NCI-H1694 (cell line): Measurements from ENCODE around the gene NFX1.
"Not testable (repeated sequence)": the region's sequence is repeated elsewhere in the genome, so short reads cannot be mapped to it uniquely, and the experiment has no call there.

Source experiments
- DNase-seq: peaks from one replicate; lab custom pipeline; 2025; lab: John Stamatoyannopoulos, UW

NFX1 gene

GRCh38 chr9:33310748-33311147 is 20.4 kb downstream of the NFX1 start:
- no peak for DNase-seq

DNA sequence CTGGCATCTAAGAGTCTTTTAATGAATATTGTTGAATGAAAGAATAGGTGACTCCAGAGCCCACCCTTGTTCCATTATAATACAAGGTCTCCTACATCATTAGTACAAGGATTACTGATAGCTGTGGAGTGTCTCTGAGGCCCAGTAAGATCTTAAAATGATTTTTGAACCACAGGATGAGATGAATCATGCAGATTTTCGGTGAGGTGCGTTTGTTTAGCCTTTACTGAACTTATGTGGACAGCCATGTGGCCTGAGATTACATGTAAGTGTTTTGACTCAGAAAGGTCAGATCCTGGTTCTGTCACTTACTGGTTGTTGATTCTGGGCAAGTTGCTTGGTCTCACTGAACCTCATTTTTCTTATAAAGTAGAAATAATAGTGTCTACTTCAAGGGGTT is 21.6 kb downstream of the NFX1 start:
- DNase-seq, result no peak

DNA sequence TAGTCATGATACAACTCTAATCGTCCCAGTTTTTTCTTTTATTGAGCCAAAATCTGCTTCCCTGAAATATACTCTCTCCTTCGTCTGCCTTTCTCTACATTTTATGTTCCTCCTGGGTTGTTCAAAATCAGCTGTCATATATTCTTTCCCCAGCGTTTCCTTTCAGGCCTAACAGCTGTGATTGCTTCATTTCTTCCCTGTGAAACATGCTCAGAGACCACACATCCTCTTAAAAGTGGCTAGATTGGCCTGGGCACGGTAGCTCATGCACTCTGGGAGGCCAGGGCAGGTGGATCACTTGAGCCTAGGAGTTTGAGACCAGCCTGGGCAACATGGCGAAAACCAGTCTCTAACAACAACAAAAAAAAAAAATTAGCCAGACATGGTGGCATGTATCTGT is 25.1 kb downstream of the NFX1 start:
- DNase-seq, result no peak

DNA sequence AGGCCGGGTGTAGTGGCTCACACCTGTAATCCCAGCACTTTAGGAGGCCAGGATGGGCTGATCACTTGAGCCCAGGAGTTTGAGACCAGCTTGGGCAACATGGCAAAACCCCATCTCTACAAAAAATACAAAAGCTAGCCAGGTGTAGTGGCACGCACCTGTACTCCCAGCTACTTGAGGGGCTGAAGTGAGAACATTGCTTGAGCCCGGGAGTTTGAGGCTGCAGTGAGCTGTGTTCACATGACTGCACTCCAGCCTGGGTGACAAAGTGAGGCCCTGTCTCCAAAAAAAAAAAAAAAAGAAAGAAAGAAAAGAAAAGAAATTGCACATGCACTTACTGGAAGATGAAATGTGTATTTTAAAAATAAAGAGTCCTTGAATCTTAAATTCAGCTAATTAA is 26.8 kb downstream of the NFX1 start:
- DNase-seq, result not testable (repeated sequence)

DNA sequence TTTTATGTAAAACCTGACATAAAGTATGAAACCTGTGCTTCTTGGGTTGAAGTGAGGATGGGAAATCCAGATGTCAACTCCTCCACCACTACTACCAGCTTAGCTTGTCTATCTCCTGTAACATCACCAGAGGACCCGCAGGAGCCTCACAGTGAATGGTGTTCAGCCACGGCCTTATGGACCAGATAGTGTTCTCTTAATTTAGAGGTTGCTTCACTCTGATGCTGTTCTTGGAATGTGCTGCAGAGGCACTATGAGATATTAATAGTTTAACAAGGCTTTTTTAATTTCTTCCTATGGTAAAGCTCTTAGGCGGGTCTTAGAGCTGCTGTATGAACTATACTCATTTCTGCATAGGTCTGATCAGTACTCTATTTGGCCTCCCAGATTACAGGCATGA is 27.9 kb downstream of the NFX1 start:
- DNase-seq, result no peak

DNA sequence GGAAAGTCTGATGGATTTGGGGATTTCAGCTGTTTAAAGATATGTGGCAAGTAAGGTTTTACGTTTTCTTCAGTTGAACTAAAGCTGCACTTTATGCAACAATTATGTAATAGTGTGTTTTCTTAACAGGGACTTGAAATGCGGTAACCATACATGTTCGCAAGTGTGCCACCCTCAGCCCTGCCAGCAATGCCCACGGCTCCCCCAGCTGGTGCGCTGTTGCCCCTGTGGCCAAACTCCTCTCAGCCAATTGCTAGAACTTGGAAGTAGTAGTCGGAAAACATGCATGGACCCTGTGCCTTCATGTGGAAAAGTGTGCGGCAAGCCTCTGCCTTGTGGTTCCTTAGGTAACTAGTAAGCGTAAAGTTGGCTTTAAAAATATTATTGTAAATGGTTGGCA is 28.5 kb downstream of the NFX1 start:
- no peak for DNase-seq

GRCh38 chr9:33320230-33320567 is 29.9 kb downstream of the NFX1 start:
- DNase-seq, result no peak

DNA sequence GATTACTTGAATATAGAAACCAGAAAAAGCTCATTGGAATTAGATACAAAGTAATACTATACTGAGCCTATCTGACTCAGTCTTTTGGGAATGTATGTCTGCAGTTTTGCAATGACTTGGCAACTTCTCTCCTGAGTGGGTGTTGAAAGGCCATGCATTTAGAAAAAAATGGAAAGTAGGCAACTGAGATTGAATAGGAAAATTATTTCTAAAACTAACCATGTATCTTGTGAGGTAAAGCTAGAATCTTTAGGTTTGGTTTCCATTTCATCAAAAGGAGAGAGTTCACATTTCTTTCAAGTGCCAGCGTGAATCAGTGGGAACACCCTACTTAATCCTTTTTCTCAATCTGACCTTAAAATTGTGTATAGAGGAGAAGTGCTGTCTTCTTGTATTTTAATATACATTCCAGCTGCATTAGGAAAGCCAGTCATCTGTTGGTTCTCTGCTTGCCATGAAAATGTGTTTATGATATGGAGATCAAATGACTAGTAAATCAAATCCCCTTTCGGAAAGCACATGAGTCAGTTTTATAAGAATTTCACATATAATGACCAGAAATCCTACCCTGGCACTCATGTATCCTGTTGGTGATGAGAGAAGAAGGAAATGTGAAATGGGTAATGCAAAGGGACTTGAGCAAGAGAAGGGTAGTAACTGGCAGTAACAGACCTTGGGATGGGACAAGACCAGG is 30.4 kb downstream of the NFX1 start:
- DNase-seq, result no peak

- no peak for DNase-seq
Observed at GRCh38 chr9:33329117-33329563, 38.8 kb downstream of the NFX1 start.

GRCh38 chr9:33329979-33330378 is 39.7 kb downstream of the NFX1 start:
- DNase-seq, result no peak

DNA sequence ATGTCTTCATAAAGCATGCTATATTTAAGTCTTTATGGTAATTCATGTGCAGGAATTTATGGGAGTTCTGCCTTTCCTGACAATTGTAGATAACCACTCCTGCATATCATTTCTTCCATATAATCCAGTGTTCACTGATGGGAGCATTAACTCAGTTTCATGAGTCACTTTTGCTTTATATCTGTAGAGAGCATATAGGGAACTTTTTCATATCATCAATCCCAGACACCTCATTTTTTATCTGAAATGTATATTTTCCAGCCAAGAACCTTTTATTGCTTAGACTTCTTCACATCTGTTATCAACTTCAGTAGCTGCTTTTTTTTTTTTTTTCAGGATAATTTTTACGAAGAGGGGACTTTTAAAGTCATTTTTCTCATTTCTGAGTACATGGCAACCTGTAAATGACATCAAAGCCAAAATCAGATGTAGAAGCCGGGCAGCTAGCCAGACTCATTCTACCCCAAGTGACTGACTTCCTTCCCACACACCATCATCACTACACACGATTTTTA is 41.1 kb downstream of the NFX1 start:
- no peak for DNase-seq

DNA sequence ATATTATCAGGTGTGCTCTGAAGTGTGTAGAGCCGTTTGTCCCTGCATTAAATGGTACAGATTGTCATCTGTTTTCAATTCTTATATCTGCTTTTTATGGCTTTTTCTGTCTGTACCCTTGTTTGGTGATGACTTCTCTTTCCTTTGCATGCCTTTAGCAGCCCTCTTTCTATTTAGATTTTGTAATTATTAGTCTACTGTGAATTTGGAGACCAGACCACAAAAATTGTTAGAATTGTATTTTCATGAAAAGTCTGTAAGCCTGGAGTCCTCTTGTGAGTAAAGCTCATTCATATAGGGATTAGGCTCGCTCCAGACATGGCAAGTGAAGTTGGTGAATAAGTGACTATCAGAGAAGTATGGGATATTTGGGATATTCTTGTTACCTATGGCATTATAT is 41.7 kb downstream of the NFX1 start:
- no peak for DNase-seq

- not testable (repeated sequence) for DNase-seq
Observed at GRCh38 chr9:33332956-33333355, 42.6 kb downstream of the NFX1 start.

GRCh38 chr9:33340186-33340585 is 49.9 kb downstream of the NFX1 start:
- no peak for DNase-seq

- no peak for DNase-seq
Observed at GRCh38 chr9:33341182-33341581, 50.9 kb downstream of the NFX1 start.

DNA sequence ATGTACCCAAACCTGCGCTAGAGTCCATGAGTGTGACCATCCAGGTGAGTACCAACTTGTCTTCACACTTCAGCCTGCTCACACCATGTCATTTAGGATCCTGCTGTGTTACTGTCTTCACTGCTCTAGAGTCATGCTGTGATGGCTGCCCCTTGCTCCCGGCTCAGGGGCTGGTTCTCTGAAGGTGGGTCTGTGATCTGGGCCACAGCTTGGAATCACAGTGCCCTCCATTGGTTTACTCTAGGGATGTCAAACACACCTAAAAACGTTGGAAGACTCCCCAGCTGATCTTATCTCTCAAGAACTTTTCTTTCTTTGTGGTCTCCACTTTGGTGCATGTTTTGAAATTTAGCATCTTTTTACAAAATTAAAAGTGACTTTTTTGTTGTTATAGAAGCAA is 53.8 kb downstream of the NFX1 start:
- no peak for DNase-seq

DNA sequence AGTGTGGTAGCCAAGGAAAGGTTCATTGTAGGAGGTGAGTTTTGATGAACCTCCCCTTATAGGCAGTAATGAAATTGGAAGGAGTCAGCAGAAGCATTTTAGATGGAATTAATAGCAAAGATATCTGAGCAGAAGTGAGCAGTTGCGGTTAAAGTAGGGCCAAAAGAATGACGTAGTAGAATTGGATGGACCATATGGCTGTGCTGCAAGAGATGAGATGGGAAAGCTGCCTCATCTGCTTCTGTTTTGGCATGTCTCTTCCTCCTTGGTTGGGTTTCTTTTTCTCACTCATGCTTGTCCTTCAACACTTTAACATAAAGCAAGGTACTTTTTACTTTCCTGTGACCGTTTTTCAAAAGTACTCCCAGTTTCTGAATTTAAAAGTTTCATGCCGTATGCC is 56.2 kb downstream of the NFX1 start:
- no peak for DNase-seq

DNA sequence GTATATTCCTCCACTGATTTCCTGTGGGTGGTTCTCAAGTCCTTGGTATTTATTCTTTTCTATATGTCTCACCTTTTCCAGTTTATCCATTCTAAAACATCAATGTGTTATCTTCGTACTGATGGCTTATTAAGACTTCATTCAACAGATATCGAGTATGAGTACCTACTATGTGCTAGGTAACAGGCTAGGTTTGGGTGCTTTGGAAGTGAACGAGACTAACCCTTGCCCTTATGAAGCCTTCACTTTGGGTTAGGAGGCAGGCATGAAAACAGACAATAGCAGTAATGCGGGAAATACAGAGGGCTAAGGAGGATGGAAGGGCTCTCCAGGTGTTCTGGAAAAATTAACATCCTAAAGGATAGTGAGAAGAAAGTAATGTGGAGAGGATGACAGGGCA is 58.7 kb downstream of the NFX1 start:
- DNase-seq, result no peak

DNA sequence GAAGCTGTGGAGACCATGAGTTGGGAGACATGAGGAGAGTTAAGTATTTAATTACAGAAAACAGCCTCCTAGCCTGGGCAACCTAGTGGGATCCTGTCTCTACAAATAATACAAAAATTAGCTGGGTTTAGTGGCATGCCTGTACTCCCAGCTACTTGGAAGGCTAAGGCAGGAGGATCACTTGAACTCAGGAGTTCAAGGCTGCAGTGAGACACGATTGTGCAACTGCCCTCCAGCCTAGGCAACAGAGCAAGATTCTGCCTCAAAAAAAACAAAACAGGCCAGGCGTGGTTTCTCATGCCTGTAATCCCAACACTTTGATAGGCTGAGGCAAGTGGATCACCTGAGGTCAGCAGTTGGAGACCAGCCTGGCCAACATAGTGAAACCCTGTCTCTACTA is 59.4 kb downstream of the NFX1 start:
- no peak for DNase-seq

DNA sequence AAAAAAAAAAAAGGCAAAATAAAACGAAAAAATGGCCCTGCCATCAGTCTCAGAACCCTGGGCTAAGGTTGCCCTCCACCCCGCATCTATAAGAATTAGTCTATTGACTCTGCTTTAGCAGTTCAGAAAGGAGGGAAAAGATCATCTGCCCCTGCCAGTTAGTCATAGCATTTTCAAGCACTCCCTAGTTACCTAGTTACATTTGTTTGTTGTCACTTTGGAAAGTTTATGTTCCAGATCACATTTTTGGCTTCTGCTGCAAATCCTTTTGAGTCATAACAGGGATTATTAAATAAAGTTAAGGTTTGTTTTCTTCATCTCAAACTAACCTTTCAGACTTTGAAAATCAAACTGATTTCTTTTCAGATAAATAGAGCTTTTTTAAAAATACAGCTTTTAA is 60.0 kb downstream of the NFX1 start:
- no peak for DNase-seq

- DNase-seq, result no peak
Observed at GRCh38 chr9:33351547-33351946, 61.2 kb downstream of the NFX1 start.

DNA sequence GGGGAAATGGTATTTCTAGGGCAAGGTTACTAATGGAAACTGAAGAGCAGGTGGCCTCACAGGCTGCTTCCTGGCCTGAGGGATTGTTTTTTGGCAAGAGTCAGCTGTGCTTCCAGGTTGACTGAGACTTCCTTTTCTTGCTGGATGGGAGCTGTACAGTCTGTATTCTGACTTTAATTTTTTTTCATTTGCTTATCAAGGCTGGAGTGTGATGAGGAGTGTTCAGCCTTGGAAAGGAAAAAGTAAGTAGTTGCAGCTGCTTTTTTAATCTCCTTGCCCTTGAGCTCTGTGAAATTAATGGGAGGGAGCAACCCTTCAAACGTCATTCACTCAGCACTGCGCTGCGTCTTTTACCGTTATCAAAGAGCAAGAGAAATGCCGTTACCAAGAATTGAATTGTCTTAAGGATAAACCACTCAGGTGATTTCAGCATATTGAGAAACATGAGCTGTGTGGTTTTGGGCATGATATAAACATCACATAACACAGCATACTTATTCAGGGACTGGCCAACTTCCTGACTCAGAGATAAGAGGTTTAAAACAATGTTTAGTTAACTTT is 64.4 kb downstream of the NFX1 start:
- DNase-seq, result no peak

DNA sequence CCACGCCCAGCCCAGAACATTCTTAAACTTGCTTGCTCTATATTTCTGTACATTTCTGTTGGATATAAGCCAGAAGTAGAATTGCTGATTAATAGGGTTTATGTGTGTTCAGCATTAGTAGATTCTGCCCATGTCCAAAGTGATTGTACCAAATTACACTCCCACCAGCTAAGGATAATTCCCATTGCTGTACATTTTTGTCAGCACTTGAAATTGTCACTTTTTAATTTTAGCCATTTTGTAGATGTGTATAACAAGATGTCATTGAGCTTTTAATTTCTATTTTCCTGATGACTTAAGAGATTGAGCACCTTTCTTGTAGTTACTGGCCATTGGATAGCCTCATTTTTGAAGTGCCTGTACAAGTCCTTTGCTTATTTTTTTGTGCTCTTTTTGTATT is 65.6 kb downstream of the NFX1 start:
- no peak for DNase-seq

DNA sequence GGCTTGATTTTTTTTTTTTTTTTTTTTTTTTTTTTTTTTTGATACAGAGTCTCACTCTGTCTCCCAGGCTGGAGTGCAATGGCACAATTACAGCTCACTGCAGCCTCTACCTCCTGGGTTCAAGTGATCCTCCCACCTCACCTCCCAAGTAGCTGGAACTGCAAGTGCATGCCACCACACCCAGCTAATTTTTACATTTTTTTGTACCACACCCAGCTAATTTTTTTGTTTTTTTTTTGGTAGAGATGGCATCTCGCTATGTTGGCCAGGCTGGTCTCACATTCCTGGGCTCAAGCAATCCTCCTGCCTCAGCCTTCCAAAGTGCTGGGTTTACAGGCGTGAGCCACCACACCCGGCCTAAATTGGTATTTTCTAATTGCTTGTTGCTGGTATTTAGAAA is 68.3 kb downstream of the NFX1 start:
- not testable (repeated sequence) for DNase-seq
